ENCODE measurements around the gene ANKFY1.
"Not testable (repeated sequence)": the region's sequence is repeated elsewhere in the genome, so short reads cannot be mapped to it uniquely, and the experiment has no call there.

The ANKFY1 gene

GRCh38 chr17:4261452-4261851, 2.3 kb downstream of the ANKFY1 start:
- DNase-seq (ENCODE audit: low spot score), result no peak

GRCh38 chr17:4258867-4259266, 4.9 kb downstream of the ANKFY1 start:
- no peak for DNase-seq (ENCODE audit: low spot score)

GRCh38 chr17:4256952-4257351, 6.8 kb downstream of the ANKFY1 start:
- DNase-seq (ENCODE audit: low spot score), result no peak

- not testable (repeated sequence) for DNase-seq (ENCODE audit: low spot score)
Observed at GRCh38 chr17:4255271-4255670, 8.5 kb downstream of the ANKFY1 start.

- no peak for DNase-seq (ENCODE audit: low spot score)
Observed at GRCh38 chr17:4250887-4251286, 12.9 kb downstream of the ANKFY1 start.

GRCh38 chr17:4249452-4250029, 14.2 kb downstream of the ANKFY1 start:
- DNase-seq (ENCODE audit: low spot score), result peak; percentile 73

- no peak for DNase-seq (ENCODE audit: low spot score)
Observed at GRCh38 chr17:4248504-4249277, 15.1 kb downstream of the ANKFY1 start.

GRCh38 chr17:4247971-4248388, 15.8 kb downstream of the ANKFY1 start:
- no peak for DNase-seq (ENCODE audit: low spot score)

GRCh38 chr17:4247361-4247970, 16.3 kb downstream of the ANKFY1 start:
- no peak for DNase-seq (ENCODE audit: low spot score)

- DNase-seq (ENCODE audit: low spot score), result no peak
Observed at GRCh38 chr17:4246674-4247073, 17.1 kb downstream of the ANKFY1 start.

- DNase-seq (ENCODE audit: low spot score), result no peak
Observed at GRCh38 chr17:4241535-4241934, 22.2 kb downstream of the ANKFY1 start.

- no peak for DNase-seq (ENCODE audit: low spot score)
Observed at GRCh38 chr17:4236456-4236855, 27.3 kb downstream of the ANKFY1 start.

- DNase-seq (ENCODE audit: low spot score), result no peak
Observed at GRCh38 chr17:4235372-4236279, 28.2 kb downstream of the ANKFY1 start.

GRCh38 chr17:4234401-4234800, 29.4 kb downstream of the ANKFY1 start:
- no peak for DNase-seq (ENCODE audit: low spot score)

- no peak for DNase-seq (ENCODE audit: low spot score)
Observed at GRCh38 chr17:4233668-4234258, 30.0 kb downstream of the ANKFY1 start.

- no peak for DNase-seq (ENCODE audit: low spot score)
Observed at GRCh38 chr17:4232168-4232813, 31.5 kb downstream of the ANKFY1 start.

- no peak for DNase-seq (ENCODE audit: low spot score)
Observed at GRCh38 chr17:4229627-4230541, 33.9 kb downstream of the ANKFY1 start.

GRCh38 chr17:4221899-4222659, 41.7 kb downstream of the ANKFY1 start:
- no peak for DNase-seq (ENCODE audit: low spot score)

- DNase-seq (ENCODE audit: low spot score), result no peak
Observed at GRCh38 chr17:4221163-4221562, 42.6 kb downstream of the ANKFY1 start.

GRCh38 chr17:4220655-4221054, 43.1 kb downstream of the ANKFY1 start:
- no peak for DNase-seq (ENCODE audit: low spot score)

Data from hematopoietic multipotent progenitor cell treated with erythropoietin and hydrocortisone succinate and interleukin-3 and kit ligand, for 17 days (in vitro differentiated cells).